ENCODE results near the gene TDRD5. TPM values are rescaled to one million over a fixed set of nuclear protein-coding genes. Genes with fewer than 3 reads are reported as not detected.

The TDRD5 gene
- total RNA-seq, 1 donor from 2014 or later, result not detected

DNA sequence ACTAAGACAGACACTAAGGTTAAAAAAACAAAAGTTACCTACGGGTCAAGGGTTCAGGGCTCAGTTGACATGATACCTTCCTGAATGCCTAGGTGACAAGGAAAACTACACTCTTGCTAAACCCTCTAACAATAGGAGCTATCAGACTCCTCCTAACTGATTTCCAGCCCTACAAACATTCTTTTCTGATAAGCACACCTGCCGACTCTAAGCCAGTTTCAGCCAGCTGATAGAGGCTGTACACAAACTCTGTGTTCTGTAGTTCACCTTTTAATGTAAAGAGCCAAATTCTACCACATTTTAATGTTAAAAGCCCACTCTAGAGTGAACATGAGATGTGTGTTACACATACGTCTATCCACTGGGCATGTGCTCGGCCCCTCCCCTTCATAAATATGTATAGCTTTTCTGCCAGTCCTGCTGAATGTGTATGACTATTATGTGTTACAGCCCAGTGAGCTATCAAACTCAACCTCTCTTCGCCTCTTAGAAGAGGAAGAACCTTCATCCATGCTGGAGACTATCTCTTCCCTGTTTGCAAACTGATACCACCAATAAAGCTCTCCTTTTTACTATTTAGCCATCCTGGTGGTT lies 111.4 kb downstream of the TDRD5 start:
- H3K9ac ChIP-seq (ENCODE audit: low read length), result no peak overlapping the region
- H3K4me1 Mint-ChIP-seq (ENCODE audit: low read depth, unreplicated experiment), result no peaks in the 10 kb centered on the region
- no peak overlapping the region for H2AFZ ChIP-seq (ENCODE audit: low read depth, low read length)
- no peak for DNase-seq (ENCODE audit: low read depth)
- TF ChIP-seq, protein P1, sequence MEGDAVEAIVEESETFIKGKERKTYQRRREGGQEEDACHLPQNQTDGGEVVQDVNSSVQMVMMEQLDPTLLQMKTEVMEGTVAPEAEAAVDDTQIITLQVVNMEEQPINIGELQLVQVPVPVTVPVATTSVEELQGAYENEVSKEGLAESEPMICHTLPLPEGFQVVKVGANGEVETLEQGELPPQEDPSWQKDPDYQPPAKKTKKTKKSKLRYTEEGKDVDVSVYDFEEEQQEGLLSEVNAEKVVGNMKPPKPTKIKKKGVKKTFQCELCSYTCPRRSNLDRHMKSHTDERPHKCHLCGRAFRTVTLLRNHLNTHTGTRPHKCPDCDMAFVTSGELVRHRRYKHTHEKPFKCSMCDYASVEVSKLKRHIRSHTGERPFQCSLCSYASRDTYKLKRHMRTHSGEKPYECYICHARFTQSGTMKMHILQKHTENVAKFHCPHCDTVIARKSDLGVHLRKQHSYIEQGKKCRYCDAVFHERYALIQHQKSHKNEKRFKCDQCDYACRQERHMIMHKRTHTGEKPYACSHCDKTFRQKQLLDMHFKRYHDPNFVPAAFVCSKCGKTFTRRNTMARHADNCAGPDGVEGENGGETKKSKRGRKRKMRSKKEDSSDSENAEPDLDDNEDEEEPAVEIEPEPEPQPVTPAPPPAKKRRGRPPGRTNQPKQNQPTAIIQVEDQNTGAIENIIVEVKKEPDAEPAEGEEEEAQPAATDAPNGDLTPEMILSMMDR (IDR thresholded peaks at IDR 0.05; ENCODE audit: insufficient read depth, low read depth, low read length), result no peak
- no peak for TF ChIP-seq EZH2 (IDR thresholded peaks at IDR 0.05; ENCODE audit: insufficient read depth, low read length)
- no peak overlapping the region for H3K27ac ChIP-seq (ENCODE audit: low read depth, low read length)
- no peak for FAIRE-seq
- no peak overlapping the region for H3K4me2 ChIP-seq (ENCODE audit: low read length)
- H3K79me2 ChIP-seq (ENCODE audit: insufficient read depth, low read length), result no peaks in the 10 kb centered on the region
- no peak overlapping the region for H3K27ac Mint-ChIP-seq (ENCODE audit: unreplicated experiment)
- no peaks in the 10 kb centered on the region for H3K36me3 Mint-ChIP-seq (ENCODE audit: low read depth, unreplicated experiment)
- no peak overlapping the region for H3K4me3 Mint-ChIP-seq (ENCODE audit: unreplicated experiment)
- H3K9me3 Mint-ChIP-seq (ENCODE audit: unreplicated experiment), result no peaks in the 10 kb centered on the region
- no peaks in the 10 kb centered on the region for H3K4me1 ChIP-seq (ENCODE audit: insufficient read depth, low read length)
- no peaks in the 10 kb centered on the region for H4K20me1 ChIP-seq (ENCODE audit: insufficient read depth, low read length)
- H3K27me3 Mint-ChIP-seq (ENCODE audit: low read depth, unreplicated experiment), result no peaks in the 10 kb centered on the region
- H3K27me3 ChIP-seq (ENCODE audit: insufficient read depth, low read length), result peaks cover 17% of the 10 kb centered on the region
- H3K4me3 ChIP-seq (ENCODE audit: insufficient read depth, low read depth, low read length), result no peak overlapping the region
- H3K9me3 ChIP-seq (ENCODE audit: insufficient read depth, low read depth, low read length), result no peaks in the 10 kb centered on the region
- H3K36me3 ChIP-seq (ENCODE audit: insufficient read depth, low read length), result no peaks in the 10 kb centered on the region

DNA sequence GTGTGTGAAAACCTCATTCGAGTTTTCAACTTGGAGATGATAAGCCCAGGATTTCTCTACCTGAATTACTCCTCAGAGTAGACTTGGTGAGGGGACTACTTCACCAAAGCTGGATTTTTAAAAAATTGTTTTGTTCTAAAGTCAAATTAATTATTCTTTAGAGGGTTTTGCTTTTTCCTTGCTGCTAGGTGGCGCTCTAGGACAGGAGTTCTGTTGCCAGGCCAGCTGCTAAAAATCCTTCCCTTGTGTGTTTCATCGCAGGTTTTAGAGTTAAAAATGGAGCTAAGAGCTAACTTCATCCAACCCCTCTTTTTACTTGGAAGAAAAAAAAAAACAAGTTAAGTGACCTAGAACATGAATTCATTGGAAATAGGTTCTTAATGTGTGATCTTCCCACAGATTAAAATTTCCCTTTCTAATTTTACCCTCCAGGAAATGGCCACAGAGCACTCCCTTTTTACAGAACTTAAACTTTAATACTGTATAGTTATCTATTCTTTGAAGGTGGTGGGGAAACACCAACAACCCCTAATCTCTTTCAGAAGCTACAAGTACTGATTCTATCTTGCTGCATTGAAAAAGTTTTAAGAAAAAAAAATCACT lies 114.8 kb downstream of the TDRD5 start:
- Histone ChIP-seq H3K4me2 (ENCODE audit: low read length) (no peak overlapping the region), H3K9ac (ENCODE audit: low read length) (no peak overlapping the region), H4K20me1 (ENCODE audit: insufficient read depth, low read length) (no peaks in the 10 kb centered on the region), H3K27me3 (ENCODE audit: insufficient read depth, low read length) (peaks cover 23% of the 10 kb centered on the region), H3K9me3 (ENCODE audit: insufficient read depth, low read depth, low read length) (no peaks in the 10 kb centered on the region), H3K27ac (ENCODE audit: low read depth, low read length) (no peak overlapping the region), H3K4me3 (ENCODE audit: insufficient read depth, low read depth, low read length) (no peak overlapping the region), H3K79me2 (ENCODE audit: insufficient read depth, low read length) (no peaks in the 10 kb centered on the region), H2AFZ (ENCODE audit: low read depth, low read length) (no peak overlapping the region), H3K4me1 (ENCODE audit: insufficient read depth, low read length) (no peaks in the 10 kb centered on the region), H3K36me3 (ENCODE audit: insufficient read depth, low read length) (no peaks in the 10 kb centered on the region)
- Mint-ChIP-seq H3K9me3 (ENCODE audit: unreplicated experiment) (no peaks in the 10 kb centered on the region), H3K27me3 (ENCODE audit: low read depth, unreplicated experiment) (no peaks in the 10 kb centered on the region), H3K4me3 (ENCODE audit: unreplicated experiment) (no peak overlapping the region), H3K27ac (ENCODE audit: unreplicated experiment) (no peak overlapping the region), H3K4me1 (ENCODE audit: low read depth, unreplicated experiment) (no peaks in the 10 kb centered on the region), H3K36me3 (ENCODE audit: low read depth, unreplicated experiment) (no peaks in the 10 kb centered on the region)
- no peak for FAIRE-seq
- no peak for TF ChIP-seq EZH2 (IDR thresholded peaks at IDR 0.05; ENCODE audit: insufficient read depth, low read length)
- TF ChIP-seq, protein P1 (IDR thresholded peaks at IDR 0.05; ENCODE audit: insufficient read depth, low read depth, low read length), result peak; percentile 88
- peak; percentile 38 for DNase-seq (ENCODE audit: low read depth)

DNA sequence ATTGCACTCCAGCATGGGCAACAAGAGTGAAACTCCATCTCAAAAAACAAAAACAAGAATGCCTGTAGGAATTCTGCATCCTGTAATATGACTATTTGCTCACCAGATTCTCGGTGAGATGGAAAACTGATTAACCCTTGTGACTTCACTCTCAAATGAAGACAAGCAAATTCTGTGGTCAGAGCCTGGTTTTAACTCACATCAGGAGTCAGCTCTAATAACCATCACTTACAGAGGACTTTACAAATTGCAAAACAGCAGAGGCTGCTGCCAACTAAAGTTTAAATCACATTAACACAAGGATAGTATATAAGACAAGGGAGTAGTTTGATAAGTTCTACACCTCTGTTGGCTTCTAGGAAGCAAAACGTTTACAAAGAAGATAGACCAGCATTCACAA lies 115.8 kb downstream of the TDRD5 start:
- H3K36me3 ChIP-seq (ENCODE audit: insufficient read depth, low read length), result no peaks in the 10 kb centered on the region
- H3K27me3 Mint-ChIP-seq (ENCODE audit: low read depth, unreplicated experiment), result no peaks in the 10 kb centered on the region
- no peak overlapping the region for H2AFZ ChIP-seq (ENCODE audit: low read depth, low read length)
- no peak overlapping the region for H3K9ac ChIP-seq (ENCODE audit: low read length)
- no peak overlapping the region for H3K4me3 Mint-ChIP-seq (ENCODE audit: unreplicated experiment)
- H3K9me3 Mint-ChIP-seq (ENCODE audit: unreplicated experiment), result no peaks in the 10 kb centered on the region
- no peaks in the 10 kb centered on the region for H3K79me2 ChIP-seq (ENCODE audit: insufficient read depth, low read length)
- no peaks in the 10 kb centered on the region for H3K9me3 ChIP-seq (ENCODE audit: insufficient read depth, low read depth, low read length)
- no peak for DNase-seq (ENCODE audit: low read depth)
- H3K27me3 ChIP-seq (ENCODE audit: insufficient read depth, low read length), result peaks cover 23% of the 10 kb centered on the region
- no peak overlapping the region for H3K27ac Mint-ChIP-seq (ENCODE audit: unreplicated experiment)
- no peaks in the 10 kb centered on the region for H3K36me3 Mint-ChIP-seq (ENCODE audit: low read depth, unreplicated experiment)
- no peak for FAIRE-seq
- TF ChIP-seq, protein P1 (IDR thresholded peaks at IDR 0.05; ENCODE audit: insufficient read depth, low read depth, low read length), result no peak
- no peak for TF ChIP-seq EZH2 (IDR thresholded peaks at IDR 0.05; ENCODE audit: insufficient read depth, low read length)
- no peaks in the 10 kb centered on the region for H4K20me1 ChIP-seq (ENCODE audit: insufficient read depth, low read length)
- H3K27ac ChIP-seq (ENCODE audit: low read depth, low read length), result no peak overlapping the region
- no peak overlapping the region for H3K4me2 ChIP-seq (ENCODE audit: low read length)
- H3K4me1 Mint-ChIP-seq (ENCODE audit: low read depth, unreplicated experiment), result no peaks in the 10 kb centered on the region
- H3K4me3 ChIP-seq (ENCODE audit: insufficient read depth, low read depth, low read length), result no peak overlapping the region
- H3K4me1 ChIP-seq (ENCODE audit: insufficient read depth, low read length), result no peaks in the 10 kb centered on the region
